CD8-positive, alpha-beta memory T cell (primary cell): ENCODE measurements around the gene TNIP2. TPM values are rescaled to one million over a fixed set of nuclear protein-coding genes. Genes with fewer than 3 reads are reported as not detected.

Experiments
- CTCF ChIA-PET: fragments of 350-600 bp; sonication (Branson Sonifier 250); formaldehyde crosslinking; loops from one replicate; lab custom pipeline; 2021; ENCODE audit warnings: antibody characterized with exemption; lab: Charles Lee
- POLR2A ChIA-PET: fragments of 350-600 bp; sonication (Branson Sonifier 250); formaldehyde crosslinking; loops from one replicate; lab custom pipeline; 2021; ENCODE audit warnings: antibody characterized with exemption; lab: Charles Lee
- DNase-seq, 5 donors: peaks; one replicate each; pipeline versions ENCODE4 v3.0.0 to v3.0.0-alpha.2; 2020 to 2022; ENCODE audit warnings: mixed read lengths in 1 of 5
- H3K27ac ChIP-seq: one replicate; pipeline ENCODE4 v1.7.0; 2013; ENCODE audit warnings: low read depth, mild to moderate bottlenecking, low read length, moderate library complexity
- H3K27me3 ChIP-seq: 2 replicates; pipeline ENCODE4 v1.7.0; 2013; ENCODE audit warnings: low read length, mild to moderate bottlenecking; ENCODE audit not compliant: insufficient read depth, poor library complexity, severe bottlenecking
- H3K36me3 ChIP-seq: 2 replicates; pipeline ENCODE4 v1.7.0; 2013; ENCODE audit warnings: mild to moderate bottlenecking, low read length, moderate library complexity; ENCODE audit not compliant: insufficient read depth
- H3K4me1 ChIP-seq: 2 replicates; pipeline ENCODE4 v1.7.0; 2013; ENCODE audit warnings: mild to moderate bottlenecking, low read length, moderate library complexity; ENCODE audit not compliant: insufficient read depth
- H3K4me3 ChIP-seq: 2 replicates; pipeline ENCODE4 v1.7.0; 2013; ENCODE audit warnings: mild to moderate bottlenecking, low read length
- H3K9me3 ChIP-seq: 2 replicates; pipeline ENCODE4 v1.7.0; 2013; ENCODE audit warnings: mild to moderate bottlenecking, low read length
- H3K27ac Mint-ChIP-seq, 8 donors: one replicate each; pipeline ENCODE4 v1.8.0; 2020 to 2021; ENCODE audit warnings: mixed read lengths in 8 of 8, mild to moderate bottlenecking in 6 of 8, inconsistent platforms in 3 of 8, moderate library complexity in 3 of 8
- H3K27me3 Mint-ChIP-seq, 2 donors: one replicate each; pipeline ENCODE4 v1.8.0; 2020 to 2021; ENCODE audit warnings: mixed read lengths in 2 of 2, mild to moderate bottlenecking in 1 of 2, moderate library complexity in 1 of 2
- H3K36me3 Mint-ChIP-seq, 3 donors: one replicate each; pipeline ENCODE4 v1.8.0; 2020 to 2021; ENCODE audit warnings: mixed read lengths in 3 of 3, inconsistent platforms in 1 of 3, mild to moderate bottlenecking in 1 of 3
- H3K4me1 Mint-ChIP-seq, 3 donors: one replicate each; pipeline ENCODE4 v1.8.0; 2020 to 2021; ENCODE audit warnings: mixed read lengths in 3 of 3, inconsistent platforms in 1 of 3, mild to moderate bottlenecking in 1 of 3
- H3K4me3 Mint-ChIP-seq, 7 donors: one replicate each; pipeline ENCODE4 v1.8.0; 2020 to 2021; ENCODE audit warnings: mixed read lengths in 7 of 7, mild to moderate bottlenecking in 6 of 7, moderate library complexity in 4 of 7, inconsistent platforms in 2 of 7
- H3K9me3 Mint-ChIP-seq, 5 donors: one replicate each; pipeline ENCODE4 v1.8.0; 2020 to 2022; ENCODE audit warnings: mixed read lengths in 5 of 5, mild to moderate bottlenecking in 3 of 5, moderate library complexity in 2 of 5, inconsistent platforms in 1 of 5
- polyA plus RNA-seq: library from polyadenylated mRNA; unstranded; fragments of 300-500 nt; fragmentation: Illumina TruSeq; gene quantifications from one replicate; pipeline ENCODE4 v1.2.3, GENCODE V29; 2021
- total RNA-seq, 2 experiments: library from RNA; stranded (reverse); gene quantifications; one replicate each; pipeline ENCODE4 v1.2.3, GENCODE V29; 2021

The TNIP2 gene
- total and polyA plus RNA-seq, 3 experiments from 2014 or later: 57.4 to 92.3 (median 87.7) TPM

DNA sequence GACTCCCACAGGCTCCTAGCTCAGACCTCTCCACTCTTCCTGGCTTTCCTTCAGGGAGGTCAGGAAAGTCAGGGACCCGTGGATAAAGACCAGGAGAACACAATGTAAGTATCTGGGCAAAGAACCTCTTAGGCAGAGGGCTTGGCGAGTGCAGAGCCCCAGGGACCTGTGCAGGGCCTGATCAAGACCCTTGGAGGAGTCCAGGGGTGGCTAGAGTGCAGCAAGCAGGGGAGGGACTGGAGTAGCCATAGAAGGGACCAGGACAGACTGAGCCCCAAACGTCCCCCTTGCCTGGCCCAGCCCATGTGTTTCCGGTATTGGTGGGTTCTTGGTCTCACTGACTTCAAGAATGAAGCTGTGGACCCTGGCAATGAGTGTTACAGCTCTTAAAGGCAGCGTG, 5.9 kb upstream of the TNIP2 start:
- Histone ChIP-seq H3K27ac (no peak overlapping the region), H3K36me3 (no peaks in the 10 kb centered on the region), H3K9me3 (no peaks in the 10 kb centered on the region), H3K27me3 (no peaks in the 10 kb centered on the region), H3K4me1 (no peaks in the 10 kb centered on the region), H3K4me3 (no peak overlapping the region)
- H3K4me1 Mint-ChIP-seq: peaks cover 6 to 12% (median 9%) of the 10 kb centered on the region in 3 donors
- CTCF ChIA-PET: interaction anchor here (0.7 to 4.3 kb wide), 7 partner anchors 52 to 276 kb away, joined by 3 to 30 read pairs (median 4); no protein-coding TSS in a partner anchor
- POLR2A ChIA-PET: no interaction called here
- H3K36me3 Mint-ChIP-seq: no peaks in the 10 kb centered on the region
- H3K27ac Mint-ChIP-seq: peak overlapping the region in 2 of 8 donors; percentile 54 to 73
- H3K4me3 Mint-ChIP-seq: peak overlapping the region in 1 of 7 donors; percentile 15
- H3K9me3 Mint-ChIP-seq: no peaks in the 10 kb centered on the region
- no peak for DNase-seq
- peaks cover 0 to 3% of the 10 kb centered on the region in 2 donors for H3K27me3 Mint-ChIP-seq

DNA sequence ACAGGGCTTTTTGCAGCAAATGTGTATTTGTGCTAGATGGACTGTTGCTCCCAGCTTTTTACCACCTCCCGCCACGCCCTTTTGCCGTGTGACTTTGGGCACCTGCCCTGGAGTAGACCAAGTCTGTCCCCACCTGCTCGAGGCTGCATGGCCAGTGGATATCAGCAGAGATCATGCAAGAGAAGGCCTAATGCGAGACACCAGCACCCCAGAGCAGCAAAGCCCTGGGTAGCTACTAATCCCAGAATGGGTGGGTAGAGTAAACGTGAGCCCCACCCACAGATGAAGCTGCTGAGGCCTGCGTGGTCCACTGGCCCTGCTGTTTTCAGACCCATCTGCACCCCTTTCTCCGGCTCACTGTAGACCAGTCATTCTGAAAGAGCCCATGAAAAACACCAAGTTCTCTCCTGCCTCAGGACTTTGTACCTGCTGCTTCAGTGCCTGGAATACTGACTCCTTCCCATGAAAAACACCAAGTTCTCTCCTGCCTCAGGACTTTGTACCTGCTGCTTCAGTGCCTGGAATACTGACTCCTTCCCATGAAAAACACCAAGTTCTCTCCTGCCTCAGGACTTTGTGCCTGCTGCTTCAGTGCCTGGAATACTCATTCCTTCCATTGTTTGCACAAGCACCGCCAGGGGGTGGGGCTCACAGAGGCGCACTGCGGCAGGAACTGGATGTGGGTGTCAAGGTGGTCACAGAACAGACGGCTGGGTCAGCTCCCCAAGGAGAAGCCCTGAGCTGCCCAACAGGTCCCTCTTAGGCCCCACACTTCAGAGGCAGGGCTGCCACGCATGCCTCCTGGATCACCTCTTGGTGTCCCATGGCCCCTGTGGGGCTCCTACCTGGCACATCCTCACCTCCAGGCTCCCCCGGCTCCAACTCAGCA, 5.1 kb upstream of the TNIP2 start:
- Mint-ChIP-seq H3K4me1 (peaks cover 9 to 12% (median 10%) of the 10 kb centered on the region in 3 donors), H3K36me3 (no peaks in the 10 kb centered on the region), H3K4me3 (peak overlapping the region in 1 of 7 donors; percentile 57), H3K9me3 (no peaks in the 10 kb centered on the region), H3K27ac (peak overlapping the region in 3 of 8 donors; percentile 28 to 73 (median 42)), H3K27me3 (peaks cover 0 to 3% of the 10 kb centered on the region in 2 donors)
- H3K27ac ChIP-seq: no peak overlapping the region
- peaks cover 4% of the 10 kb centered on the region for H3K4me1 ChIP-seq
- no peak for DNase-seq
- ChIA-PET CTCF (interaction anchor here (1.0 to 4.3 kb wide), 6 partner anchors 28 to 277 kb away, joined by 3 to 30 read pairs (median 3); no protein-coding TSS in a partner anchor), POLR2A (no interaction called here)
- no peaks in the 10 kb centered on the region for H3K36me3 ChIP-seq
- no peaks in the 10 kb centered on the region for H3K9me3 ChIP-seq
- H3K27me3 ChIP-seq: no peaks in the 10 kb centered on the region
- no peak overlapping the region for H3K4me3 ChIP-seq

DNA sequence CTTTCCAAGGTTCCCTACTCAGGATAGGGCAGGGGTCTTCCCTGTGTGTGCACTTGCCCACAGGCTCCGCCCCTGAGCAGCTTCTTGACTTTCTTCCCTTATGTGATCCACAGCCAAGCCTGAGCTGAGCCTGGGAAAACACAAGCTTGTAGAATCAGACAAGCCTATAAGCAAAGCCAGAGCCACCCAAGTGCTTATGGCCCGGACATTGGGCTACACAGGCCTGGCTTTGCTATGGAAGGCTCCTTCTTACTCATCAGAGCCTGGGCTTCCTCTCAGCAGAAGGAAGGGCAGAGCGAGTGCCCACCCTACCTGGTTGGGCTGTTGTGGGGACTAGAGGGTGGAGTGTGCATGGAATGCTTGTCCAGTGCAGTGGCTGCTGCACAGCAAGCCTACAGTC, 1.3 kb upstream of the TNIP2 start:
- no peaks in the 10 kb centered on the region for H3K9me3 ChIP-seq
- H3K4me1 Mint-ChIP-seq: peaks cover 22 to 30% (median 29%) of the 10 kb centered on the region in 3 donors
- DNase-seq: no peak
- no peak overlapping the region for H3K4me3 ChIP-seq
- H3K27ac ChIP-seq: no peak overlapping the region
- ChIA-PET CTCF (interaction anchor here (1.0 to 1.8 kb wide), 2 partner anchors 27 to 78 kb away, joined by 3 to 4 read pairs; no protein-coding TSS in a partner anchor), POLR2A (interaction anchor here (1.6 kb wide), 1 partner anchor 129 kb away, joined by 3 read pairs; no protein-coding TSS in a partner anchor)
- peak overlapping the region in 6 of 8 donors; percentile 15 to 84 (median 64) for H3K27ac Mint-ChIP-seq
- H3K27me3 ChIP-seq: no peaks in the 10 kb centered on the region
- no peaks in the 10 kb centered on the region for H3K9me3 Mint-ChIP-seq
- H3K36me3 ChIP-seq: no peaks in the 10 kb centered on the region
- peak overlapping the region; percentile 69 to 79 (median 74) for H3K4me3 Mint-ChIP-seq
- peaks cover 0 to 9% (median 0%) of the 10 kb centered on the region in 3 donors for H3K36me3 Mint-ChIP-seq
- H3K4me1 ChIP-seq: peaks cover 12% of the 10 kb centered on the region
- H3K27me3 Mint-ChIP-seq: peaks cover 0 to 2% of the 10 kb centered on the region in 2 donors

DNA sequence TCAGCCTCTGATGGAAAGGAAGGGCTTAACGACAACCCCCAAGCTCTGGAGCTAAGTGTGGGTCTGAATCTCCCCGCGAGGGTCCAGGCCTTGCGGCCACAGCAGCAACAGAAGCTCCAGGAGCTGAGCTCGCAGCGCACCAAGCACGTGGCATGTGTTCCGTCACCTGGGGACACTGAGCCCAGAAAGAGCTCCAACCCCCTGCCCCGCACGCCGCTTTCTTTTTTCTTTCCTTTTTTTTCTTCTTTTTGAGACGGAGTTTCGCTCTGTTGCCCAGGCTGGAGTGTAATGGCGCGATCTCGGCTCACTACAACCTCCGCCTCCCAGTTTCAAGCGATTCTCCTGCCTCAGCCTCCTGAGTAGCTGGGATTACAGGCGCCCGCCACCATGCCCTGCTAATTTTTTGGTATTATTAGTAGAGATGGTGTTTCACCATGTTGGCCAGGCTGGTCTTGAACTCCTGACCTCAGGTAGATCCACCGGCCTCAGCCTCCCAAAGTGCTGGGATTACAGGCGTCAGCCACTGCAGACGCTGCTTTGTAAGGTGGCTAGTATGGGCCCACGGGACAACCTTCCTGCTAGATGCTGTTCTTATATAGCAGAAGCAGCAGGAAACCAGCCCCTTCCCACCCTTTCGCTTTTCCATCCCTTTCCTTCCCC, 685 bp upstream of the TNIP2 start:
- ChIA-PET CTCF (interaction anchor here (1.0 to 1.8 kb wide), 4 partner anchors 7 to 167 kb away, joined by 3 to 4 read pairs (median 4); no protein-coding TSS in a partner anchor), POLR2A (interaction anchor here (1.1 to 1.7 kb wide), 3 partner anchors 129 to 205 kb away, joined by 3 to 5 read pairs (median 3); no protein-coding TSS in a partner anchor)
- H3K36me3 ChIP-seq: no peaks in the 10 kb centered on the region
- no peaks in the 10 kb centered on the region for H3K27me3 ChIP-seq
- no peak overlapping the region for H3K27ac ChIP-seq
- peak overlapping the region; percentile 69 to 83 (median 76) for H3K4me3 Mint-ChIP-seq
- peaks cover 12% of the 10 kb centered on the region for H3K4me1 ChIP-seq
- H3K9me3 ChIP-seq: no peaks in the 10 kb centered on the region
- peak overlapping the region in 6 of 8 donors; percentile 33 to 90 (median 80) for H3K27ac Mint-ChIP-seq
- no peak for DNase-seq
- H3K9me3 Mint-ChIP-seq: no peaks in the 10 kb centered on the region
- peaks cover 0 to 14% (median 0%) of the 10 kb centered on the region in 3 donors for H3K36me3 Mint-ChIP-seq
- peak overlapping the region; percentile 41 for H3K4me3 ChIP-seq
- H3K27me3 Mint-ChIP-seq: peaks cover 0 to 2% of the 10 kb centered on the region in 2 donors
- H3K4me1 Mint-ChIP-seq: peaks cover 23 to 33% (median 32%) of the 10 kb centered on the region in 3 donors

DNA sequence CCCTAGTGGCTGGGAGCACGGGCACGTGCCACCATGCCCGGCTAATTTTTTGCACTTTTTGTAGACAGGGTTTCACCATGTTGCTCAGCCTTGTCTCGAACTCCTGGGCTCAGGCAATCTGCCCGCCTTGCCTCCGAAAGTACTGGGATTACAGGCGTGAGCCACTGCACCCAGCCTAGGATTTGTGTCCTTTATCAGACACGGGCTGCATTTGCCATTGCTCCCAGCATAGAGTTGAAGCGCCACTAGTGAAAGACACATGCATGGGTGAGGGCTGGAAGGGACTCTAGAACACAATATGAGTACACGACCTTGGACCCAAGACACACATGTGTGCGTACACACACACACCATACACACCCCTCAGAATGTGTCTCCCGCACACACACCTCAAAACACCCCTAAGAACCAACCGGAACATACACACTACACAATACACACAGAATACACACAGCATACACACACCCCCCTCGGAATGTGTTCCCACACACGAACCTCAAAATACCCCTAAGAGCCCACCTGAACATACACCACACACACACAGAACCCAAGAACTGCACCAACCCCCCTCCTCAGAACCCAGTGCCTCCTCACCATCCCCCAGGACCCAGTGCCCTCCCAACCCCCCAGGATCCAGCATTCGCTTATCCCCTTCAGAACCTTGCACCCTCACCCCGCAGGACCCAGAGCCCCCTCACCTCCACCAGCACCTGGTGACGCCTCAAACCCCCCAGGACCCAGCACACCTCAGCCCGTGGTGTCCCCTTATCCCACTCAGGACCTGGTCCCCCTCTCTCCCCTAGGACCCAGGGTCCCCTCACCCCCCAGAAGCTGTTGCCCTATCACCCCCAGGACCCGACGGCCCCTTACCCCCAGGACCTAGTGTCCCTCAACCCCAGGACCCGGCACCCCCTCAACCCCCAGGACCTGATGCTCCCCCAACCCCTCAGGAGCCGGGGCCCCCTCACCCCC, 1.0 kb downstream of the TNIP2 start:
- peak overlapping the region; percentile 76 to 94 (median 85) for H3K4me3 Mint-ChIP-seq
- peaks cover 21 to 45% (median 28%) of the 10 kb centered on the region in 3 donors for H3K4me1 Mint-ChIP-seq
- no peaks in the 10 kb centered on the region for H3K9me3 Mint-ChIP-seq
- Histone ChIP-seq H3K4me3 (peak overlapping the region; percentile 72), H3K9me3 (no peaks in the 10 kb centered on the region), H3K27ac (peak overlapping the region; percentile 61), H3K27me3 (no peaks in the 10 kb centered on the region), H3K36me3 (no peaks in the 10 kb centered on the region), H3K4me1 (peaks cover 12% of the 10 kb centered on the region)
- CTCF ChIA-PET: interaction anchor here (0.8 to 1.8 kb wide), 5 partner anchors 9 to 207 kb away, joined by 3 to 5 read pairs (median 4); no protein-coding TSS in a partner anchor
- H3K27me3 Mint-ChIP-seq: peaks cover 0 to 2% of the 10 kb centered on the region in 2 donors
- peaks cover 0 to 25% (median 0%) of the 10 kb centered on the region in 3 donors for H3K36me3 Mint-ChIP-seq
- peak overlapping the region; percentile 59 to 97 (median 84) for H3K27ac Mint-ChIP-seq
- DNase-seq: no peak
- POLR2A ChIA-PET: interaction anchor here (0.5 to 1.7 kb wide), 7 partner anchors 8 to 492 kb away, joined by 3 to 7 read pairs (median 5); partner anchors contain the start of genes GRK4 and NOP14

DNA sequence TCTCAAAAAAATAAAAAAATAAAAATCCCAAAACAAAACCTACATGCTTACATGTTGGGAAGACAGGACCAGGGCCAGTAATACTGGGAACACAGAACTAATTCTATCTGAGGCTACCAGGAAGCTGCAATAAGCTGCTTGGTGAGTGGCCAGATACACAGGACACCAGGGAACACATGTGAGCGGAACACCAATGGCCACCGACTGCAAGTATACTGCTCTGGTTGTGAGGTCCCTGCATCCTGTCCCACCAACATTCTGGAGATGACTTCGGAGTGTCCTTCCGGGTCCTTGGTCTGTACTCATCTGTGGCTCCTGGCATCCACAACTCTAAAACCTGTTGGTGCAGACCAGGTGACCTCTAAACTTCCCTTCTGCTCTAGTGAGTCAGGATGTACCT, 2.7 kb downstream of the TNIP2 start:
- DNase-seq: no peak
- Mint-ChIP-seq H3K4me3 (peak overlapping the region in 3 of 7 donors; percentile 21 to 81 (median 59)), H3K36me3 (peaks cover 0 to 32% (median 0%) of the 10 kb centered on the region in 3 donors), H3K27ac (peak overlapping the region in 6 of 8 donors; percentile 1 to 78 (median 70)), H3K27me3 (peaks cover 0 to 2% of the 10 kb centered on the region in 2 donors), H3K9me3 (no peaks in the 10 kb centered on the region), H3K4me1 (peaks cover 21 to 55% (median 24%) of the 10 kb centered on the region in 3 donors)
- H3K9me3 ChIP-seq: no peaks in the 10 kb centered on the region
- H3K27ac ChIP-seq: no peak overlapping the region
- H3K4me1 ChIP-seq: peaks cover 12% of the 10 kb centered on the region
- ChIA-PET CTCF (no interaction called here), POLR2A (no interaction called here)
- H3K27me3 ChIP-seq: no peaks in the 10 kb centered on the region
- H3K4me3 ChIP-seq: no peak overlapping the region
- H3K36me3 ChIP-seq: no peaks in the 10 kb centered on the region
